Caco-2 (cell line): ENCODE results near the gene STUB1. TPM values are rescaled to one million over a fixed set of nuclear protein-coding genes. Genes with fewer than 3 reads are reported as not detected.

ENCODE experiments used
- BruUV-seq: library from RNA; stranded (reverse); fragments of 400-500 nt; replicated peaks from 2 replicates; lab custom pipeline; 2021; lab: Mats Ljungman, UMichigan
- CTCF ChIA-PET: fragments of 300-600 bp; sonication (Branson Sonifier 250); formaldehyde crosslinking; loops from one replicate; lab custom pipeline; 2022; ENCODE audit warnings: antibody characterized with exemption; lab: Charles Lee
- POLR2A ChIA-PET: fragments of 300-600 bp; sonication (Branson Sonifier 250); formaldehyde crosslinking; loops from one replicate; lab custom pipeline; 2022; ENCODE audit warnings: antibody characterized with exemption; lab: Charles Lee
- DNase-seq, 2 experiments: peaks; one replicate each; pipeline versions ENCODE4 v3.0.0 to v3.0.0-alpha.2; 2020 to 2022
- H3K27me3 ChIP-seq: replicated peaks from 2 replicates; pipeline ENCODE4 v1.6.0; 2011; ENCODE audit warnings: low read length; ENCODE audit not compliant: control insufficient read depth, insufficient read depth
- H3K36me3 ChIP-seq: 2 replicates; pipeline ENCODE4 v1.5.1; 2011; ENCODE audit warnings: low read length; ENCODE audit not compliant: control insufficient read depth, insufficient read depth
- H3K4me1 ChIP-seq: fragments of 250-450 bp; sonication (Bioruptor Pico); 2 replicates; pipeline ENCODE4 v1.5.1; 2020; ENCODE audit warnings: mild to moderate bottlenecking
- H3K4me3 ChIP-seq: 2 replicates; pipeline ENCODE4 v1.5.1; 2011; ENCODE audit warnings: low read depth, mild to moderate bottlenecking, control low read depth, low read length
- H3K9me3 ChIP-seq: fragments of 250-450 bp; sonication (Bioruptor Pico); 2 replicates; pipeline ENCODE4 v1.5.1; 2020; ENCODE audit warnings: mild to moderate bottlenecking, moderate library complexity
- H3K27ac Mint-ChIP-seq: one replicate; pipeline ENCODE4 v1.8.0; 2022; ENCODE audit warnings: mixed read lengths; ENCODE audit not compliant: unreplicated experiment
- H3K27me3 Mint-ChIP-seq: one replicate; pipeline ENCODE4 v1.8.0; 2022; ENCODE audit warnings: mixed read lengths; ENCODE audit not compliant: insufficient read depth, unreplicated experiment
- H3K36me3 Mint-ChIP-seq: one replicate; pipeline ENCODE4 v1.8.0; 2022; ENCODE audit warnings: mild to moderate bottlenecking, mixed read lengths; ENCODE audit not compliant: insufficient read depth, unreplicated experiment
- H3K4me1 Mint-ChIP-seq: one replicate; pipeline ENCODE4 v1.8.0; 2022; ENCODE audit warnings: low read depth, mixed read lengths; ENCODE audit not compliant: unreplicated experiment
- H3K4me3 Mint-ChIP-seq: one replicate; pipeline ENCODE4 v1.8.0; 2022; ENCODE audit warnings: mild to moderate bottlenecking, moderate library complexity, mixed read lengths; ENCODE audit not compliant: unreplicated experiment
- H3K9me3 Mint-ChIP-seq: one replicate; pipeline ENCODE4 v1.8.0; 2022; ENCODE audit warnings: mixed read lengths; ENCODE audit not compliant: unreplicated experiment
- intact Hi-C: fragments of 100-400 bp; cut with micrococcal nuclease; formaldehyde crosslinking; loops from one replicate; pipeline ENCODE4 v1.10.0; 2022; ENCODE audit not compliant: unreplicated experiment
- total RNA-seq: library from RNA; stranded (reverse); gene quantifications from 2 replicates; pipeline ENCODE4 v1.2.3, GENCODE V29; 2022
- TF ChIP-seq, protein P1 (sequence below), 2 experiments: fragments of 200-600 bp in 1 of 2; IDR thresholded peaks; 1 replicate in 1 of 2; 2 replicates in 1 of 2; pipeline versions ENCODE4 v1.5.1 to v1.8.0; 2011 to 2022; ENCODE audit warnings: antibody characterized with exemption in 1 of 2, control low read depth in 1 of 2, inconsistent platforms in 1 of 2, low read depth in 1 of 2, low read length in 1 of 2, mild to moderate bottlenecking in 1 of 2, moderate library complexity in 1 of 2; ENCODE audit not compliant: insufficient read depth in 1 of 2, severe bottlenecking in 1 of 2, unreplicated experiment in 1 of 2

The STUB1 gene
- total RNA-seq, 1 experiment from 2014 or later: 77.8 TPM

- H3K4me1 Mint-ChIP-seq: peaks cover 7% of the 10 kb centered on the region
- H3K9me3 Mint-ChIP-seq: no peaks in the 10 kb centered on the region
- no peaks in the 10 kb centered on the region for H3K36me3 ChIP-seq
- H3K27me3 ChIP-seq: no peaks in the 10 kb centered on the region
- no peak overlapping the region for H3K27ac Mint-ChIP-seq
- H3K4me3 ChIP-seq: peak overlapping the region; percentile 51
- TF ChIP-seq, protein P1, sequence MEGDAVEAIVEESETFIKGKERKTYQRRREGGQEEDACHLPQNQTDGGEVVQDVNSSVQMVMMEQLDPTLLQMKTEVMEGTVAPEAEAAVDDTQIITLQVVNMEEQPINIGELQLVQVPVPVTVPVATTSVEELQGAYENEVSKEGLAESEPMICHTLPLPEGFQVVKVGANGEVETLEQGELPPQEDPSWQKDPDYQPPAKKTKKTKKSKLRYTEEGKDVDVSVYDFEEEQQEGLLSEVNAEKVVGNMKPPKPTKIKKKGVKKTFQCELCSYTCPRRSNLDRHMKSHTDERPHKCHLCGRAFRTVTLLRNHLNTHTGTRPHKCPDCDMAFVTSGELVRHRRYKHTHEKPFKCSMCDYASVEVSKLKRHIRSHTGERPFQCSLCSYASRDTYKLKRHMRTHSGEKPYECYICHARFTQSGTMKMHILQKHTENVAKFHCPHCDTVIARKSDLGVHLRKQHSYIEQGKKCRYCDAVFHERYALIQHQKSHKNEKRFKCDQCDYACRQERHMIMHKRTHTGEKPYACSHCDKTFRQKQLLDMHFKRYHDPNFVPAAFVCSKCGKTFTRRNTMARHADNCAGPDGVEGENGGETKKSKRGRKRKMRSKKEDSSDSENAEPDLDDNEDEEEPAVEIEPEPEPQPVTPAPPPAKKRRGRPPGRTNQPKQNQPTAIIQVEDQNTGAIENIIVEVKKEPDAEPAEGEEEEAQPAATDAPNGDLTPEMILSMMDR (IDR thresholded peaks at IDR 0.05; ENCODE audit: insufficient read depth in 1 of 2, low read depth in 1 of 2, low read length in 1 of 2, severe bottlenecking in 1 of 2, unreplicated experiment in 1 of 2): no peak
- CTCF ChIA-PET: interaction anchor here (1.0 kb wide), 1 partner anchor 25 kb away, joined by 3 read pairs; no protein-coding TSS in a partner anchor
- H3K27me3 Mint-ChIP-seq: no peaks in the 10 kb centered on the region
- POLR2A ChIA-PET: interaction anchor here (2.0 kb wide), 1 partner anchor 27 kb away, joined by 7 read pairs; the partner anchor contains the start of gene ANTKMT
- peaks cover 20% of the 10 kb centered on the region for H3K36me3 Mint-ChIP-seq
- peak overlapping the region; percentile 71 for H3K4me3 Mint-ChIP-seq
- intact Hi-C loops: no loop called here
- peak; percentile 70 to 72 for DNase-seq
- no peaks in the 10 kb centered on the region for H3K9me3 ChIP-seq
- BruUV-seq: no TSS peak
- H3K4me1 ChIP-seq: peaks cover 14% of the 10 kb centered on the region; the same call in 1 of the 2 replicates
These were observed 14.1 kb downstream of the STUB1 start for GRCh38 chr16:694187-694862.

GRCh38 chr16:694863-695354 lies 14.7 kb downstream of the STUB1 start:
- no peaks in the 10 kb centered on the region for H3K27me3 ChIP-seq
- H3K4me1 ChIP-seq: peaks cover 14% of the 10 kb centered on the region; the same call in 1 of the 2 replicates
- Mint-ChIP-seq H3K36me3 (peaks cover 17% of the 10 kb centered on the region), H3K9me3 (no peaks in the 10 kb centered on the region), H3K4me3 (peak overlapping the region; percentile 71), H3K27ac (no peak overlapping the region), H3K27me3 (no peaks in the 10 kb centered on the region), H3K4me1 (peaks cover 6% of the 10 kb centered on the region)
- intact Hi-C loops: no loop called here
- H3K4me3 ChIP-seq: peak overlapping the region; percentile 51
- TF ChIP-seq, protein P1 (IDR thresholded peaks at IDR 0.05; ENCODE audit: insufficient read depth in 1 of 2, low read depth in 1 of 2, low read length in 1 of 2, severe bottlenecking in 1 of 2, unreplicated experiment in 1 of 2): no peak
- H3K9me3 ChIP-seq: no peaks in the 10 kb centered on the region
- ChIA-PET CTCF (interaction anchor here (0.5 to 1.0 kb wide), 4 partner anchors 15 to 50 kb away, joined by 3 to 4 read pairs (median 3); partner anchors contain the start of gene STUB1), POLR2A (interaction anchor here (0.6 to 2.0 kb wide), 6 partner anchors 15 to 1088 kb away, joined by 3 to 10 read pairs (median 4); partner anchors contain the start of genes ANTKMT, NUBP2, SPSB3 and STUB1)
- no peaks in the 10 kb centered on the region for H3K36me3 ChIP-seq
- no peak for DNase-seq
- BruUV-seq: no TSS peak

DNA sequence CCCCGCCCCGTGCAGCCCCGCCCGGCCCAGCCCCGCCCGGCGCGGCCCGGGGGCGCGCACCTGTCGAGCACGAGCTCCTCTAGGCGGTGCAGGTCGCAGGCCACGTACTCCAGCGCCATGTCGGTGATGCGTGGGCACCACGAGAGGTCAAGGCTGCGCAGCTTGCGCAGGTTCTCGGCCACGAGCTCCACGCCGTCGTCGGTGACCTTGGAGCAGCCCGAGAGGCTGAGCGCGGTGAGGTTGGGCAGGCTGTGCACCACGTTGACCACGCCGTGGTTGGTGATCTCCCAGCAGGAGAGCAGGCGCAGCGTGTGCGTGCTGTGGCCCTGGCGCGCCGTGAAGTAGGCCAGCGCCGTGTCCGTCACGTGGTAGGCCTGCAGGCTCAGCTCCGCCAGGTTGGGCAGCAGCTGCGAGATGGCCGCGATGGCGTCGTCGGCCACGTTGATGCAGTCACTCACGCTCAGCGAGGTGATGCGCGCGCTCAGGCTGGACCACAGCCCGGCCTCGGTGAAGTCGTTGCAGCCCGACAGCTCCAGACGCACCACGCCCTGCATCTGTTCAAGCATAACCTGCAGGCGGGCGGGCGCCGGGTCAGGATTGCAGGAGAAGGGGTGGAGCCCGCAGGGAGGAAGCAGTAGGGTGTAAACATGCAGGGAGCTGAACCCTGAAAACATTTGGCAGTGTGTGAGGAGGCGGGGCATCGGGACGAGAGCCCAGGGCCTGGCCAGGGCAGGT lies 15.3 kb downstream of the STUB1 start:
- H3K9me3 ChIP-seq: no peaks in the 10 kb centered on the region
- Mint-ChIP-seq H3K27ac (peak overlapping the region; percentile 50), H3K36me3 (peaks cover 13% of the 10 kb centered on the region), H3K4me3 (peak overlapping the region; percentile 71), H3K27me3 (no peaks in the 10 kb centered on the region), H3K9me3 (no peaks in the 10 kb centered on the region), H3K4me1 (peaks cover under 1% of the 10 kb centered on the region)
- BruUV-seq: no TSS peak
- peak; percentile 75 to 81 for DNase-seq
- ChIA-PET CTCF (interaction anchor here (0.5 to 1.0 kb wide), 3 partner anchors 15 to 50 kb away, joined by 3 to 4 read pairs (median 3); partner anchors contain the start of gene STUB1), POLR2A (interaction anchor here (0.6 to 2.0 kb wide), 6 partner anchors 15 to 1087 kb away, joined by 3 to 10 read pairs (median 4); partner anchors contain the start of genes ANTKMT, NUBP2, SPSB3 and STUB1)
- no peaks in the 10 kb centered on the region for H3K27me3 ChIP-seq
- H3K36me3 ChIP-seq: no peaks in the 10 kb centered on the region
- TF ChIP-seq, protein P1 (IDR thresholded peaks at IDR 0.05; ENCODE audit: insufficient read depth in 1 of 2, low read depth in 1 of 2, low read length in 1 of 2, severe bottlenecking in 1 of 2, unreplicated experiment in 1 of 2): no peak
- H3K4me3 ChIP-seq: peak overlapping the region; percentile 51
- peaks cover 12% of the 10 kb centered on the region; the same call in 1 of the 2 replicates for H3K4me1 ChIP-seq
- intact Hi-C loops: no loop called here
